B cell (primary cell): ENCODE data around the gene MYO10. TPM values are rescaled to one million over a fixed set of nuclear protein-coding genes. Genes with fewer than 3 reads are reported as not detected.

ENCODE experiments used
- ATAC-seq: fragments of 200-7000 bp; cut with Tn5 transposase; one replicate; pipeline ENCODE4 v1.10.0; 2021; ENCODE audit warnings: low read depth, mild to moderate bottlenecking, moderate number of reproducible peaks, moderate library complexity
- CTCF ChIA-PET: fragments of 350-600 bp; sonication (Branson Sonifier 250); formaldehyde crosslinking; loops from one replicate; lab custom pipeline; 2021; ENCODE audit warnings: antibody characterized with exemption, inconsistent platforms; lab: Charles Lee
- POLR2A ChIA-PET: fragments of 350-600 bp; sonication (Branson Sonifier 250); formaldehyde crosslinking; loops from one replicate; lab custom pipeline; 2021; ENCODE audit warnings: antibody characterized with exemption; lab: Charles Lee
- DNase-seq: peaks from one replicate; pipeline ENCODE4 v3.0.0; 2013
- H2AFZ ChIP-seq: 2 replicates; pipeline ENCODE4 v1.6.1; 2012; ENCODE audit warnings: mild to moderate bottlenecking, low read depth, low read length; ENCODE audit not compliant: insufficient read depth, poor library complexity, severe bottlenecking
- H3K27ac ChIP-seq, 2 donors: 1 replicate in 1 of 2; 2 replicates in 1 of 2; pipeline ENCODE4 v1.5.1; 2012 to 2013; ENCODE audit warnings: low read length in 2 of 2, mild to moderate bottlenecking in 2 of 2, moderate library complexity in 1 of 2
- H3K27me3 ChIP-seq, 4 experiments: fragments of 200-600 bp in 1 of 4; sonication (generic) in 1 of 4; replicated peaks in 1 of 4; 1 replicate in 2 of 4; 2 replicates in 2 of 4; pipeline versions ENCODE4 v1.6.1 to v1.7.0; 2013 to 2016; ENCODE audit warnings: low read length in 3 of 4, mild to moderate bottlenecking in 2 of 4, mixed read lengths in 1 of 4, moderate library complexity in 1 of 4; ENCODE audit not compliant: insufficient read depth in 4 of 4, control insufficient read depth in 3 of 4; ENCODE audit errors: control extremely low read depth in 1 of 4
- H3K36me3 ChIP-seq, 2 experiments: replicated peaks in 1 of 2; 1 replicate in 1 of 2; 2 replicates in 1 of 2; pipeline versions ENCODE4 v1.6.1 to v1.7.1; 2013; ENCODE audit warnings: low read length in 1 of 2; ENCODE audit not compliant: insufficient read depth in 2 of 2, control insufficient read depth in 1 of 2; ENCODE audit errors: control extremely low read depth in 1 of 2, extremely low read depth in 1 of 2
- H3K4me1 ChIP-seq, 2 donors: fragments of 200-600 bp in 1 of 2; sonication (generic) in 1 of 2; 1 replicate in 1 of 2; 2 replicates in 1 of 2; pipeline versions ENCODE4 v1.5.1 to v1.6.1; 2013 to 2017; ENCODE audit warnings: low read length in 2 of 2; ENCODE audit not compliant: control insufficient read depth in 2 of 2, insufficient read depth in 2 of 2
- H3K4me2 ChIP-seq: replicated peaks from 2 replicates; pipeline ENCODE3; 2012; ENCODE audit warnings: mild to moderate bottlenecking, low read depth, low read length; ENCODE audit not compliant: poor library complexity, severe bottlenecking
- H3K4me3 ChIP-seq, 5 experiments: fragments of 200-600 bp in 1 of 5; sonication (generic) in 1 of 5; 1 replicate in 3 of 5; 2 replicates in 2 of 5; pipeline versions ENCODE4 v1.5.1 to v1.7.0; 2011 to 2016; ENCODE audit warnings: low read length in 4 of 5, mild to moderate bottlenecking in 4 of 5, low read depth in 2 of 5, control low read depth in 1 of 5, moderate library complexity in 1 of 5; ENCODE audit not compliant: insufficient read depth in 1 of 5; ENCODE audit errors: control extremely low read depth in 1 of 5, extremely low read depth in 1 of 5
- H3K79me2 ChIP-seq: fragments of 200-600 bp; sonication (generic); one replicate; pipeline ENCODE4 v1.6.0; 2016; ENCODE audit warnings: low read length; ENCODE audit not compliant: control insufficient read depth, insufficient read depth
- H3K9ac ChIP-seq: fragments of 200-600 bp; sonication (generic); 2 replicates; pipeline ENCODE4 v1.6.1; 2017; ENCODE audit warnings: mild to moderate bottlenecking, low read length, moderate library complexity
- H3K9me3 ChIP-seq, 3 donors: one replicate each; pipeline versions ENCODE4 v1.6.1 to v1.7.1; 2013; ENCODE audit warnings: low read length in 2 of 3; ENCODE audit not compliant: control insufficient read depth in 2 of 3, insufficient read depth in 1 of 3; ENCODE audit errors: control extremely low read depth in 1 of 3
- H4K20me1 ChIP-seq: 2 replicates; pipeline ENCODE4 v1.6.0; 2012; ENCODE audit warnings: mild to moderate bottlenecking, low read length; ENCODE audit not compliant: insufficient read depth, control insufficient read depth, poor library complexity, severe bottlenecking
- H3K27ac Mint-ChIP-seq: one replicate; pipeline ENCODE4 v1.8.0; 2021; ENCODE audit warnings: mixed read lengths
- H3K27me3 Mint-ChIP-seq: one replicate; pipeline ENCODE4 v1.8.0; 2021; ENCODE audit warnings: mixed read lengths
- H3K4me1 Mint-ChIP-seq: one replicate; pipeline ENCODE4 v1.8.0; 2021; ENCODE audit warnings: mixed read lengths
- H3K4me3 Mint-ChIP-seq: one replicate; pipeline ENCODE4 v1.8.0; 2021; ENCODE audit warnings: mixed read lengths
- H3K9me3 Mint-ChIP-seq: one replicate; pipeline ENCODE4 v1.8.0; 2022; ENCODE audit warnings: mixed read lengths; ENCODE audit not compliant: insufficient read depth
- EZH2 ChIP-seq: IDR thresholded peaks from 2 replicates; pipeline ENCODE4 v1.6.1; 2012; ENCODE audit warnings: borderline replicate concordance, low read depth, mild to moderate bottlenecking, moderate library complexity, low read length; ENCODE audit not compliant: insufficient read depth, poor library complexity, severe bottlenecking
- WGBS: methylation state at CpG from one replicate; pipeline ENCODE4 v1.1.5; 2013; ENCODE audit warnings: missing lambda C conversion rate; ENCODE audit not compliant: insufficient coverage; 5-methylcytosine and 5-hydroxymethylcytosine counted together
- intact Hi-C: fragments of 100-400 bp; cut with micrococcal nuclease; formaldehyde crosslinking; loops from one replicate; pipeline ENCODE4 v1.10.0; 2022
- polyA plus RNA-seq: library from polyadenylated mRNA; depleted of rRNA; stranded (reverse); fragments of >200 nt; gene quantifications from 2 replicates; pipeline ENCODE4 v1.2.3, GENCODE V29; 2012
- total RNA-seq, 2 donors: library from RNA; stranded (reverse); fragments of 120-200 nt in 1 of 2; gene quantifications; 1 replicate in 1 of 2; 2 replicates in 1 of 2; pipeline versions ENCODE4 v1.2.3 to v1.2.4, GENCODE V29; 2013 to 2022
- TF ChIP-seq, protein P1 (sequence below): fragments of 200-600 bp; IDR thresholded peaks from one replicate; pipeline ENCODE4 v1.8.0; 2022; ENCODE audit warnings: antibody characterized with exemption, mild to moderate bottlenecking

The MYO10 gene
- total and polyA plus RNA-seq, 2 donors (not counting 1 experiment from before 2014, with no cell fraction given) = 0.10 TPM; not detected in 1

DNA sequence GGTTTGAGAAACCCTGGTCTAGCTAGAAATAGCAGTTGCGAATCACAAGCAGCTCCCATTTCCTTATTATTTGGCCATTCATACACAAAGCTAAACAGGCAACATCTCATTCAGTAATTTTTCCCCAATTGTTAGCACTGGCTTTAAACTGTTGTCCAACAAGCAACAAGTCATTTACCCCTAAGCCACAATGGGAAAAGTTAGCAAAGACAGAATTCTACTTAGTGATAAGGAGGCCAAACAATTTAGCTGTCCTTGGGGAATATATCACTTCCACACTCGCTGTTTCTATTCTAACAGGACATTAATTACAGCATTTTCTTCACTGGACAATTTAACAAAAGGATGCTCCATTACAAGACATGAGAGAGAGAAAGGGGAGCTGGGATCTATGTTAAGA, 2.8 kb downstream of the MYO10 start:
- Mint-ChIP-seq H3K4me1 (peaks cover 20% of the 10 kb centered on the region), H3K27me3 (peaks cover 69% of the 10 kb centered on the region)
- CTCF ChIA-PET = no interaction called here

DNA sequence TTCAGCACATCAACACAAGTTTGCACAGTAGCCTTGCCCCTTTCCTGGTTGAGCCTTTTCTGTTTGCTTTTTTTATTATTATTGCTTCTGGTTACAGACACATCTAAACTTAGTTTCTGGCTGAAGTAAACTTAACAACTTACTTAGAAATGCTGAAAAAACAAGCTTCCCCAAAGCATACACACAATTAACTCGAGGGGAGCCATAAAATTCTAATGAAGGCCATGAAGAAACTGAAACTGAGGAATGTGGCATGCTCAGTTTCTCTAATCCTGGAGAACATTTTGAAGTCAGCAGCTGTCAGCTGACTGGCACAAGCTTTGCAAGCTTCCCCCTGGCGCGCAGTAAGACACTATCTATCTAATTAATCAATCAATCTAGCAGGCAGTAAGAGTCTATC, 3.7 kb downstream of the MYO10 start:
- Mint-ChIP-seq H3K4me3 (no peak overlapping the region), H3K9me3 (no peaks in the 10 kb centered on the region), H3K27ac (no peak overlapping the region), H3K4me1 (peaks cover 20% of the 10 kb centered on the region), H3K27me3 (peaks cover 60% of the 10 kb centered on the region)
- H3K27ac ChIP-seq = no peak overlapping the region
- DNase-seq (no peak), ATAC-seq (no peak)
- H3K79me2 ChIP-seq = no peaks in the 10 kb centered on the region
- H3K9ac ChIP-seq = no peak overlapping the region
- H2AFZ ChIP-seq = no peak overlapping the region
- H3K4me2 ChIP-seq = no peak overlapping the region
- ChIA-PET POLR2A (no interaction called here), CTCF (interaction anchor here (0.6 kb wide), 1 partner anchor 274 kb away, joined by 5 read pairs; no protein-coding TSS in a partner anchor)
- H3K27me3 ChIP-seq = peaks cover 0 to 48% (median 32%) of the 10 kb centered on the region in 4 experiments
- peaks cover 0 to 19% (median 0%) of the 10 kb centered on the region in 3 donors for H3K9me3 ChIP-seq
- H3K36me3 ChIP-seq = no peaks in the 10 kb centered on the region
- intact Hi-C loops = no loop called here
- H3K4me1 ChIP-seq = peaks cover 19 to 25% of the 10 kb centered on the region in 2 donors
- TF ChIP-seq, protein P1, sequence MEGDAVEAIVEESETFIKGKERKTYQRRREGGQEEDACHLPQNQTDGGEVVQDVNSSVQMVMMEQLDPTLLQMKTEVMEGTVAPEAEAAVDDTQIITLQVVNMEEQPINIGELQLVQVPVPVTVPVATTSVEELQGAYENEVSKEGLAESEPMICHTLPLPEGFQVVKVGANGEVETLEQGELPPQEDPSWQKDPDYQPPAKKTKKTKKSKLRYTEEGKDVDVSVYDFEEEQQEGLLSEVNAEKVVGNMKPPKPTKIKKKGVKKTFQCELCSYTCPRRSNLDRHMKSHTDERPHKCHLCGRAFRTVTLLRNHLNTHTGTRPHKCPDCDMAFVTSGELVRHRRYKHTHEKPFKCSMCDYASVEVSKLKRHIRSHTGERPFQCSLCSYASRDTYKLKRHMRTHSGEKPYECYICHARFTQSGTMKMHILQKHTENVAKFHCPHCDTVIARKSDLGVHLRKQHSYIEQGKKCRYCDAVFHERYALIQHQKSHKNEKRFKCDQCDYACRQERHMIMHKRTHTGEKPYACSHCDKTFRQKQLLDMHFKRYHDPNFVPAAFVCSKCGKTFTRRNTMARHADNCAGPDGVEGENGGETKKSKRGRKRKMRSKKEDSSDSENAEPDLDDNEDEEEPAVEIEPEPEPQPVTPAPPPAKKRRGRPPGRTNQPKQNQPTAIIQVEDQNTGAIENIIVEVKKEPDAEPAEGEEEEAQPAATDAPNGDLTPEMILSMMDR = no peak
- no peak for TF ChIP-seq EZH2
- 80% methylated on average over 1 of the region's 3 CpGs for WGBS
- H3K4me3 ChIP-seq = no peak overlapping the region
- no peaks in the 10 kb centered on the region for H4K20me1 ChIP-seq

More for the DNA sequence above, 2.8 kb downstream of the MYO10 start:
- DNase-seq (no peak), ATAC-seq (no peak)
- no peaks in the 10 kb centered on the region for H3K79me2 ChIP-seq
- POLR2A ChIA-PET = no interaction called here
- no peaks in the 10 kb centered on the region for H4K20me1 ChIP-seq
- H3K27ac ChIP-seq = no peak overlapping the region
- no peak overlapping the region for H2AFZ ChIP-seq
- H3K4me2 ChIP-seq = no peak overlapping the region
- no peak overlapping the region for H3K27ac Mint-ChIP-seq
- H3K4me1 ChIP-seq = peaks cover 19 to 25% of the 10 kb centered on the region in 2 donors
- no peak for TF ChIP-seq EZH2
- TF ChIP-seq, protein P1 = no peak
- intact Hi-C loops = no loop called here
- H3K4me3 ChIP-seq = no peak overlapping the region
- no peaks in the 10 kb centered on the region for H3K9me3 Mint-ChIP-seq
- H3K9ac ChIP-seq = no peak overlapping the region
- H3K4me3 Mint-ChIP-seq = no peak overlapping the region
- 80% methylated on average over 1 of the region's 2 CpGs for WGBS
- peaks cover 0 to 48% (median 34%) of the 10 kb centered on the region in 4 experiments for H3K27me3 ChIP-seq
- H3K36me3 ChIP-seq = no peaks in the 10 kb centered on the region
- H3K9me3 ChIP-seq = peaks cover 0 to 19% (median 0%) of the 10 kb centered on the region in 3 donors
